ENCODE data around the gene SAMD14. TPM values are rescaled to one million over a fixed set of nuclear protein-coding genes. Genes with fewer than 3 reads are reported as not detected.

The SAMD14 gene
- total RNA-seq, 1 donor from 2014 or later, result 2.0 TPM

GRCh38 chr17:50060951-50061712 lies 68.8 kb downstream of the SAMD14 start:
- intact Hi-C loops (cut with micrococcal nuclease), result no loop called here

Other genes with a start within 250 kb of the SAMD14 start
- gene DLX4, start 161.0 kb downstream of the SAMD14 start, total RNA-seq, result 0.17 TPM in 1 of 2 replicates, not detected in the other
- not detected in 2 replicates for gene DLX3, start 134.9 kb downstream of the SAMD14 start, total RNA-seq
- gene ITGA3, start 74.0 kb downstream of the SAMD14 start, total RNA-seq, result 23.4 and 23.7 TPM in 2 replicates
- gene PDK2, start 34.8 kb downstream of the SAMD14 start, total RNA-seq, result 17.9 and 25.6 TPM in 2 replicates
- gene PPP1R9B, start 20.5 kb upstream of the SAMD14 start, total RNA-seq, result 179 and 183 TPM in 2 replicates
- 0.54 and 1.0 TPM in 2 replicates for gene SGCA, start 35.8 kb upstream of the SAMD14 start, total RNA-seq
- gene COL1A1, start 71.5 kb upstream of the SAMD14 start, total RNA-seq, result 0.17 and 0.47 TPM in 2 replicates
- gene TMEM92, start 144.3 kb upstream of the SAMD14 start, total RNA-seq, result 0.29 and 0.34 TPM in 2 replicates
- 31.1 TPM in 2 replicates for gene XYLT2, start 216.0 kb upstream of the SAMD14 start, total RNA-seq
- gene MRPL27, start 243.0 kb upstream of the SAMD14 start, total RNA-seq, result 60.9 and 68.5 TPM in 2 replicates
- gene EME1, start 243.1 kb upstream of the SAMD14 start, total RNA-seq, result 13.1 and 15.8 TPM in 2 replicates